GM12874 (cell line): Measurements from ENCODE around the gene SOWAHA.

Source experiments
- CTCF ChIP-seq: IDR thresholded peaks from 2 replicates; pipeline ENCODE4 v1.5.1; 2011; ENCODE audit warnings: low read depth, mild to moderate bottlenecking, control low read depth, low read length, moderate library complexity; ENCODE audit not compliant: insufficient read depth

The SOWAHA gene

DNA sequence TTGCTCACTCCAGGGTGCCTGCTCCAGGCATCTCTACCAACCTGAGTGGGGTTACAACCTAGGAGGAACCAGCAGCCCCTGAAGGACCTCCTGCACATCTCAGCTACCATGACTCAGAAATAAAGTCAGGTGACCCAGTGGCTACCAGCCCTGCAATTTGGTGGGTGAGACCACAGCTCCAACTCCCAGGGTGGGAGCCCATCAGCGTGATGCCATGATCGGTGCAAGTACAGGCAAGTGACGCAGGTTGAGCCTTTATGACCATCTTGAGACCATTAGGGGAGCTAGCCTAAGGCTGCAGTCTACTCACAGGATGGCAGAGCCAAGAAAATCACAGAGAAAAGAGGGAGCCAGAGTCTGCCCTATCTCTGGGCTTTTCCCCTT is 44.6 kb upstream of the SOWAHA start:
- no peak for TF ChIP-seq CTCF

DNA sequence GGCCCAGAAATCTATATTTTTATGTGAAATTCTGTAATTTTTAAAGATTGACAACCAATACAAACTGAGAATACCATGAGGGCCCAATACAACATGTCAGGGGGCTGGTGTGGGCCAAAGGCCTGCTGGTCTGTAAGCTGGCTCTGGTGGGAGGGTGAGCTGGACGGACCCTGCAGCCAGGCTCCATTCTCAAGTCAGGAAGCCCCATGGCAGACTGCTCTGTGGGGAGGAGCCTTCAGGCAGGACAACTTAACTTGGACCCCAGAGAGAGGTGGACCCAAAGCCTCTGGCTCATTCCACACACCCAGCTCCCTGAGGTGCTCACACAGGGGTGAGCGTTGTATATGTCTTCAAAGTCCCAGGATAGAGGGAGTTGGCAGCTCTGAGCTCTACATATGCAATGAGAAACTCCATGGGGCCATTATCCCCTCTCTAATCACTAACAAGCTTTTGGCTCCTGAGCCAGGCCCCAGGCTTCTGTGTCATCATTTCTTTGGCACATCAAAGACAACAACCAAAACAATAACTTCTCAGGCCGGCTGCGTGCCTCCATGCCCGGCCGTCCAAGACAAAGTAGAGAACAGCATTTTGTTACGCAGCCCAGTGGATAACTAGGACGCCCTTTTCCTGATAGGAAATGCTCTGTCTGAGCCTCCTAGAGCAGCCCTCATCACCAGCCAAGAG is 42.5 kb upstream of the SOWAHA start:
- no peak for TF ChIP-seq CTCF

DNA sequence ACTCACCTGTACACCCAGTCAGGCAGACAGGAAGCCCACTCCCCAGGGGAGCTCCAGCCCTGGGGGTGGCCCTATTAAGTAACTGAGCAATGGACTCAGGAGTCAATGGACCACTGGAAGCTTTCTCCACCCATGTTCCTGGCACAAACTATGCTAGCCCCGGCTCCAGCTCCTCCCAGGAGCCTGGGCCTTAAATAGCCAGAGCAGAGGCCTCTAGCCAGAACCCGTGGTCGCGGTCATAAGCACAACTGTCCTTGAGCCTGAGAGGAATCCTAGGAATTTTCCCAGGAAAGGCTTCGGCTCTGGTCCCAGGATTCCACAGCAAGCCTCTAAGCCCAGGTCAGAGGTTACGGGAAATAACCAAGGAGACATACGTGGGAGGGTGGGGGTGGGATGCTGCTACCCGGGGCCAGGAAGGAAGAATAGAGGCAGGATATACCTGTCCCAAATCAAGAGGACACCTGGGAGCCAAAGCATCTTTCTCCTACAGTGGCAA is 41.6 kb upstream of the SOWAHA start:
- TF ChIP-seq CTCF, result no peak

GRCh38 chr5:132772291-132773070 is 40.6 kb upstream of the SOWAHA start:
- TF ChIP-seq CTCF, result no peak

GRCh38 chr5:132773114-132773513 is 40.0 kb upstream of the SOWAHA start:
- TF ChIP-seq CTCF, result no peak

DNA sequence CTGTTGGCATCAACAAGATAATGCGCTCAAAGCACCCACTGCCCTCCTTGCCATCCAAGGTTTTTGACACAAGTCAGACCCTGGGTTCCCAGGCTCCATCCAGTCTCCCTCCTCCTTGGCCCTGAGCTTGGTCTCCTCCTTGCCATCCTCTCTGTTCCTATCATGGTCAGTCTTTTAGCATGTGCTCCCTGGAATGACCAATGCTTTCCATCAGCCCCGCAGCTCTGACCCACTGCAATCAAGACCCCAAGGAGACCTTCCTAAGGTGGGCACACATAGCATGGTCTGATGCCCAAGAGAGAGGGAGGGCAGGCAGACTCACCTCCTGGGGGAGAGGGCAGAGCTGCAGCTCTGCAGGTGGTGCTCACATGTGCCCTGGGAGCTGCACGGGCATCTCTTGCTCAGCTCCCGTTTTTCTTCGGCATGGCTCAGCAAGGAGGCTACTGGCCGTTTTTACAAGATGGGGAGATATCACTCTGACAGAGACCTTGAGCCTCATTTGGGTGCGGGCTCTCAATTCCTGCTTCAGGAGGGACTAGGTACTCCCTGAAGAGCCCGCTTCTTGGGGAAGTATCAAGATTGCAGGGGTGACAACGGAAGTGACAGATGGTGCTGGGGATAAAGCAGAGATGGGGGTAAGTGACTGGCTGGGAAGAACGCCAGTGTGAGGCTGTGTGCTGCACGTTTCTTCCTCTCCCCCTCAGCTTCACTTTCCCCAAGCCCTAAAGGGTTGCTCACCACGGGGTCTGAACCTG is 39.3 kb upstream of the SOWAHA start:
- TF ChIP-seq CTCF, result no peak

- no peak for TF ChIP-seq CTCF
Observed at GRCh38 chr5:132774406-132774805, 38.7 kb upstream of the SOWAHA start.
